ENCODE results near the gene LAMB1.

The LAMB1 gene

DNA sequence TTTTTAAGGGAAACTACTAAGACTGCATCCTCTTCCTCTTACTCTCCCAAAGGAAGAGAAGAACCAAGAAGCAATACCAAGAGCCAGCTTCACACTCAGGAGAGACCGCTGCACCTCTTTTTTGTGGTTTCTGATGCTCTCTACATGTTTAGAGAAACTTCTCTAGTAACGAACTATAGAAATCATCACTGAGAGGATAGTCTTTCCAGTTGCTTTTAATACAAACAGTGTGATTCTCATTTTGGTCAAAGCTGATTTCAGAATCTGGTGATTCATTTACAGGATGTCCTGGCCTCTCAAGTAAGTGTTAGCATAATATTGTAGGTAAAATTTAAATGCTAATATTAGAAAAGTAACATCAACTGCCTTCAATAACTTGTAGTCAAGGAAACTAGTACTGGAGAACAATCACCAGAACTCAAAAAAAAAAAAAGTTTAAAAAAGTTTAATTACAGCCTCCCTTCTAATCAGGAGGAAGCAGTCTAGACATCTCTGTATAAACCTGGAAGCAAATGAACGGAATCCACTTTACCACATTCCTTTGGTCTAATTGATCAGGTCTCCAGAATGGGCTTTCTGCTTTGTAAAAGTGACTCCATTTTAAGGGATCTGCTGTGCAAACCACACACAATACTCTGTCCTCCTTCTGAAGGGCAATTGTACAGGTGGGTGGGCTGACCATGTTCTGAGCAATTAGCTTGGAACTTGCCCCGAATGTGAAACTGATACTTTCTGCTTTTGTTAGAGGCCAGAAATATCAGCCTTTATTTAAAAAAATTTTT, 3.0 kb downstream of the LAMB1 start:
- no peak overlapping the region for H3K27ac ChIP-seq (replicated peaks)
- no peak overlapping the region for H3K4me3 ChIP-seq (replicated peaks; ENCODE audit: insufficient read depth, low read length)
- TF ChIP-seq GABPA (IDR thresholded peaks at IDR 0.05; ENCODE audit: low read depth) (no peak), CTCF (IDR thresholded peaks at IDR 0.05; ENCODE audit: insufficient read depth, low read length) (no peak), POLR2AphosphoS5 (IDR thresholded peaks at IDR 0.05; ENCODE audit: low read depth) (no peak), SPI1 (IDR thresholded peaks at IDR 0.05; ENCODE audit: borderline replicate concordance, low read depth) (no peak)
- TF ChIP-seq, protein P1, sequence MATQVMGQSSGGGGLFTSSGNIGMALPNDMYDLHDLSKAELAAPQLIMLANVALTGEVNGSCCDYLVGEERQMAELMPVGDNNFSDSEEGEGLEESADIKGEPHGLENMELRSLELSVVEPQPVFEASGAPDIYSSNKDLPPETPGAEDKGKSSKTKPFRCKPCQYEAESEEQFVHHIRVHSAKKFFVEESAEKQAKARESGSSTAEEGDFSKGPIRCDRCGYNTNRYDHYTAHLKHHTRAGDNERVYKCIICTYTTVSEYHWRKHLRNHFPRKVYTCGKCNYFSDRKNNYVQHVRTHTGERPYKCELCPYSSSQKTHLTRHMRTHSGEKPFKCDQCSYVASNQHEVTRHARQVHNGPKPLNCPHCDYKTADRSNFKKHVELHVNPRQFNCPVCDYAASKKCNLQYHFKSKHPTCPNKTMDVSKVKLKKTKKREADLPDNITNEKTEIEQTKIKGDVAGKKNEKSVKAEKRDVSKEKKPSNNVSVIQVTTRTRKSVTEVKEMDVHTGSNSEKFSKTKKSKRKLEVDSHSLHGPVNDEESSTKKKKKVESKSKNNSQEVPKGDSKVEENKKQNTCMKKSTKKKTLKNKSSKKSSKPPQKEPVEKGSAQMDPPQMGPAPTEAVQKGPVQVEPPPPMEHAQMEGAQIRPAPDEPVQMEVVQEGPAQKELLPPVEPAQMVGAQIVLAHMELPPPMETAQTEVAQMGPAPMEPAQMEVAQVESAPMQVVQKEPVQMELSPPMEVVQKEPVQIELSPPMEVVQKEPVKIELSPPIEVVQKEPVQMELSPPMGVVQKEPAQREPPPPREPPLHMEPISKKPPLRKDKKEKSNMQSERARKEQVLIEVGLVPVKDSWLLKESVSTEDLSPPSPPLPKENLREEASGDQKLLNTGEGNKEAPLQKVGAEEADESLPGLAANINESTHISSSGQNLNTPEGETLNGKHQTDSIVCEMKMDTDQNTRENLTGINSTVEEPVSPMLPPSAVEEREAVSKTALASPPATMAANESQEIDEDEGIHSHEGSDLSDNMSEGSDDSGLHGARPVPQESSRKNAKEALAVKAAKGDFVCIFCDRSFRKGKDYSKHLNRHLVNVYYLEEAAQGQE (IDR thresholded peaks at IDR 0.05; ENCODE audit: insufficient replicate concordance, low read depth), result no peak
- H3K27me3 ChIP-seq (ENCODE audit: insufficient read depth, poor library complexity, severe bottlenecking), result peaks cover 59% of the 10 kb centered on the region
- DNase-seq (ENCODE audit: low read depth in 1 of 2, low spot score in 1 of 2), result no peak

DNA sequence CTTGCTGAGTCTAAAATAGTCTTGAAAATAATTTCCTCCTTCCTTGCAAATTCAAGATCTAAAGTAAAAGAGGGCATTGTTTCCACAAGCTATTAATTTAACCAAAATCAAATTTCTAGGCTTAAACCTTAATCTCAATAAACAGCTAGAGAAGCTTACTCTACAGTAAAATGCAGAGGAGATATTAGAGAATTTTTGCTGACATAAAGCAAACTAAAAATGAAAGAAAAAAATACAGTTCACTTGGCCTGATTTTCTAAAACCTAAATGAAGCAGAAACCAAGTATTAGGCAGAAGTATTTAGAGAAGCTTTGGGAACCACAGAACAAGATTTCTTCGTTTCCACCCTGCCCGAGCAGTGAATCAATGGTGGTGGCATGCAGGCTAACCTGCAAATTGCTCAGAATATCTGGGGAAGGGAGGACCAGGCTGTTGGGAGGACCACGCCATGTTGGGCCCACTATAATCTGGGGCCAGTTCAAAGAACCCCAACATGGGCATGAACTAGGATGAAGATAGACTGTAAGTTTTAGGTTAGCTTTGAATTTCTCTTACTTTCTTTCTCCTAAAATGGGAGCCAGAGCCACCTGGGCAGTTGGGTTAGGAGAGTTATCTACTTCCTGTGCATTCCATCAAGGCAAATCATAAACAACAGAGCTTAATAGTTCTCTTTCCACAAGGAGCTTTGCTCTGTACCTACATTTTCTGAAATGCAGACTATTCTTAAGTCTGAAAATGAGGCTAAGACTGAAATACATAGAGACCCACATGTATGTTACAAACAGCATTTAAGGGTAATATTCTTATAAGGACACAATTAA, 4.1 kb downstream of the LAMB1 start:
- TF ChIP-seq POLR2AphosphoS5 (IDR thresholded peaks at IDR 0.05; ENCODE audit: low read depth) (no peak), CTCF (IDR thresholded peaks at IDR 0.05; ENCODE audit: insufficient read depth, low read length) (no peak), SPI1 (IDR thresholded peaks at IDR 0.05; ENCODE audit: borderline replicate concordance, low read depth) (no peak), GABPA (IDR thresholded peaks at IDR 0.05; ENCODE audit: low read depth) (no peak)
- TF ChIP-seq, protein P1 (IDR thresholded peaks at IDR 0.05; ENCODE audit: insufficient replicate concordance, low read depth), result no peak
- no peak overlapping the region for H3K27ac ChIP-seq (replicated peaks)
- no peak for DNase-seq (ENCODE audit: low read depth in 1 of 2, low spot score in 1 of 2)

DNA sequence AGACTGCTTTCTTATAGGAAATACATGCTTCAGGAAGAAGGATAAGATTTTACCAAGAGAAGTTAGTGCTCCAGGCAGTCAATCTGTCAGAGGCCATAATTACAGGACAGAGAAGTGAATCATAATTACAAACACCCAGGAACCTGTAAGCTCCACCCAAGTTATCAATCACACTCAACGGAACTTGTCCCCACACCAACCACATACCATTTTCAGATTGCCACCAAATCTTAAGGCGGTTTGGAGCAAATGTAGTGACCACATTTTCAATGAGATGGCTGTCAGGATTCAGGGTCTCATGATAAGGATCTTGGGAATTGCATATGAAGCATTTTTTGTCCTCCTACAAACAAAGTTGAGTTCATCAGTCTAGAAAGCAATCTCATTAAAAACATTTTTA, 4.8 kb downstream of the LAMB1 start:
- no peak for TF ChIP-seq GABPA (IDR thresholded peaks at IDR 0.05; ENCODE audit: low read depth)
- TF ChIP-seq CTCF (IDR thresholded peaks at IDR 0.05; ENCODE audit: insufficient read depth, low read length), result no peak
- TF ChIP-seq SPI1 (IDR thresholded peaks at IDR 0.05; ENCODE audit: borderline replicate concordance, low read depth), result no peak
- TF ChIP-seq, protein P1 (IDR thresholded peaks at IDR 0.05; ENCODE audit: insufficient replicate concordance, low read depth), result no peak
- no peak for TF ChIP-seq POLR2AphosphoS5 (IDR thresholded peaks at IDR 0.05; ENCODE audit: low read depth)
- H3K27me3 ChIP-seq (ENCODE audit: insufficient read depth, poor library complexity, severe bottlenecking), result peaks cover 42% of the 10 kb centered on the region
- no peak overlapping the region for H3K4me3 ChIP-seq (replicated peaks; ENCODE audit: insufficient read depth, low read length)
- H3K27ac ChIP-seq (replicated peaks), result no peak overlapping the region
- DNase-seq (ENCODE audit: low read depth in 1 of 2, low spot score in 1 of 2), result no peak

More for the DNA sequence above, 4.1 kb downstream of the LAMB1 start:
- H3K27me3 ChIP-seq (ENCODE audit: insufficient read depth, poor library complexity, severe bottlenecking), result peaks cover 49% of the 10 kb centered on the region
- H3K4me3 ChIP-seq (replicated peaks; ENCODE audit: insufficient read depth, low read length), result no peak overlapping the region

All from HL-60 (cell line).